ENCODE measurements around the gene FYN.

The FYN gene

GRCh38 chr6:111625461-111626391 is 247.5 kb downstream of the FYN start:
- no peak for DNase-seq (ENCODE audit: low read depth)

- DNase-seq (ENCODE audit: low read depth) = no peak
These were observed 248.2 kb downstream of the FYN start for GRCh38 chr6:111625099-111625416.

GRCh38 chr6:111624401-111625098 is 248.7 kb downstream of the FYN start:
- no peak for DNase-seq (ENCODE audit: low read depth)

GRCh38 chr6:111623046-111623718 is 250.1 kb downstream of the FYN start:
- no peak for DNase-seq (ENCODE audit: low read depth)

GRCh38 chr6:111620169-111620568 is 253.1 kb downstream of the FYN start:
- no peak for DNase-seq (ENCODE audit: low read depth)

GRCh38 chr6:111618407-111618806 is 254.8 kb downstream of the FYN start:
- DNase-seq (ENCODE audit: low read depth) = no peak

GRCh38 chr6:111617149-111617548 is 256.1 kb downstream of the FYN start:
- no peak for DNase-seq (ENCODE audit: low read depth)

- no peak for DNase-seq (ENCODE audit: low read depth)
These were observed 257.2 kb downstream of the FYN start for GRCh38 chr6:111615916-111616612.

- DNase-seq (ENCODE audit: low read depth) = peak; percentile 62
These were observed 258.2 kb downstream of the FYN start for GRCh38 chr6:111614833-111615582.

- no peak for DNase-seq (ENCODE audit: low read depth)
These were observed 260.9 kb downstream of the FYN start for GRCh38 chr6:111612379-111612778.

- DNase-seq (ENCODE audit: low read depth) = no peak
These were observed 262.6 kb downstream of the FYN start for GRCh38 chr6:111610548-111611172.

All from amniotic epithelial cell (primary cell).